Spinal cord (tissue), 10 donors: ENCODE results near the gene WDR91. TPM values are rescaled to one million over a fixed set of nuclear protein-coding genes. Genes with fewer than 3 reads are reported as not detected.

ENCODE experiments used
- DNase-seq, 6 donors: peaks; one replicate each; pipeline versions ENCODE4 v3.0.0 to v3.0.0-alpha.2; 2013 to 2015; ENCODE audit warnings: low spot score in 6 of 6, low read depth in 4 of 6
- H3K27ac ChIP-seq: one replicate; pipeline ENCODE4 v1.5.1; 2013; ENCODE audit warnings: low read depth, low read length, control low read depth
- H3K27me3 ChIP-seq: one replicate; pipeline ENCODE4 v1.6.1; 2013; ENCODE audit warnings: low read length; ENCODE audit not compliant: control insufficient read depth, insufficient read depth
- H3K36me3 ChIP-seq: one replicate; pipeline ENCODE4 v1.6.1; 2013; ENCODE audit warnings: low read length; ENCODE audit not compliant: control insufficient read depth, insufficient read depth
- H3K4me1 ChIP-seq: one replicate; pipeline ENCODE4 v1.6.1; 2013; ENCODE audit warnings: low read length; ENCODE audit not compliant: control insufficient read depth, insufficient read depth
- H3K4me3 ChIP-seq: one replicate; pipeline ENCODE4 v1.5.1; 2013; ENCODE audit warnings: low read depth, low read length, control low read depth
- H3K9me3 ChIP-seq: one replicate; pipeline ENCODE4 v1.6.1; 2013; ENCODE audit warnings: low read length; ENCODE audit not compliant: control insufficient read depth, insufficient read depth
- WGBS: methylation state at CpG from one replicate; pipeline ENCODE4 v1.1.5; 2013; ENCODE audit warnings: missing lambda C conversion rate; ENCODE audit not compliant: insufficient coverage; 5-methylcytosine and 5-hydroxymethylcytosine counted together
- polyA plus RNA-seq, 2 donors: library from polyadenylated mRNA; unstranded; fragments of 120-200 nt; gene quantifications; one replicate each; pipeline ENCODE4 v1.2.1, GENCODE V29; 2013; ENCODE audit not compliant: insufficient read length in 2 of 2
- total RNA-seq, 2 donors: library from RNA; depleted of rRNA in 1 of 2; stranded (reverse); fragments of 120-200 nt in 1 of 2; fragments of >200 nt in 1 of 2; gene quantifications; one replicate each; pipeline versions ENCODE4 v1.2.3 to v1.2.4, GENCODE V29; 2013 to 2014
- donor health status: healthy.

WDR91 gene
- total and polyA plus RNA-seq, 4 donors: 11.8 to 27.4 (median 19.8) TPM

- WGBS: 97% methylated on average over 22 of the region's 22 CpGs
These were observed 36.6 kb upstream of the WDR91 start for GRCh38 chr7:135247746-135248471.

DNA sequence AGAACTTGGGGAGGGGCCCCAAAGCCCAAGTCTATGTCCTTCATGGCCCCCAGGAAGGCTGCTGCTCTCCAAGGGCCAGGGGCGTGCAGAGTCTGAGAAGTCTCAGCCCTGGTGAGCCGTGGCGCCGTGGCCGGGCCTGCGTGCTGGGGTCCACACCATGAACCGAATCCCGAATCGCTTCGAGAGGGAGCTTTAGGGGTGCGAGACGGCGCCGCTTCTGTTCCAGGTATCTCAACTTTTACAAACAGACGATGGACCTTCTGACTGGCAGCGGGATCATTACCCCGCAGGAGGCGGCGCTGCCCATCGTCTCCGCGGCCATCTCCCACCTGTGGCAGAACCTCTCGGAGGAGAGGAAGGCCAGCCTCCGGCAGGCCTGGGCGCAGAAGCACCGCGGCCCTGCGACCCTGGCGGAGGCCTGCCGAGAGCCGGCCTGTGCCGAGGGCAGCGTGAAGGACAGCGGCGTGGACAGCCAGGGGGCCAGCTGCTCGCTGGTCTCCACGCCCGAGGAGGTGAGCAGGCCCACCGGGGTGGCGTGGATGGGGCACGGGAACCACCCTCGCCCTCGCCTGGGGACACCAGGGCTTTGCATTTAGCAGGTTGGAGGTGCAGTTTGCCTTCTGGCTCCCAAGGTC is 35.0 kb upstream of the WDR91 start:
- H3K9me3 ChIP-seq: no peaks in the 10 kb centered on the region
- H3K36me3 ChIP-seq: no peaks in the 10 kb centered on the region
- H3K4me1 ChIP-seq: no peaks in the 10 kb centered on the region
- 97% methylated on average over 41 of the region's 43 CpGs for WGBS
- H3K27ac ChIP-seq: no peak overlapping the region
- no peak overlapping the region for H3K4me3 ChIP-seq
- no peak for DNase-seq
- H3K27me3 ChIP-seq: no peaks in the 10 kb centered on the region

More at GRCh38 chr7:135247746-135248471, 36.6 kb upstream of the WDR91 start:
- Histone ChIP-seq H3K36me3 (no peaks in the 10 kb centered on the region), H3K27me3 (no peaks in the 10 kb centered on the region), H3K4me1 (no peaks in the 10 kb centered on the region), H3K9me3 (no peaks in the 10 kb centered on the region), H3K4me3 (no peak overlapping the region), H3K27ac (no peak overlapping the region)
- DNase-seq: no peak

DNA sequence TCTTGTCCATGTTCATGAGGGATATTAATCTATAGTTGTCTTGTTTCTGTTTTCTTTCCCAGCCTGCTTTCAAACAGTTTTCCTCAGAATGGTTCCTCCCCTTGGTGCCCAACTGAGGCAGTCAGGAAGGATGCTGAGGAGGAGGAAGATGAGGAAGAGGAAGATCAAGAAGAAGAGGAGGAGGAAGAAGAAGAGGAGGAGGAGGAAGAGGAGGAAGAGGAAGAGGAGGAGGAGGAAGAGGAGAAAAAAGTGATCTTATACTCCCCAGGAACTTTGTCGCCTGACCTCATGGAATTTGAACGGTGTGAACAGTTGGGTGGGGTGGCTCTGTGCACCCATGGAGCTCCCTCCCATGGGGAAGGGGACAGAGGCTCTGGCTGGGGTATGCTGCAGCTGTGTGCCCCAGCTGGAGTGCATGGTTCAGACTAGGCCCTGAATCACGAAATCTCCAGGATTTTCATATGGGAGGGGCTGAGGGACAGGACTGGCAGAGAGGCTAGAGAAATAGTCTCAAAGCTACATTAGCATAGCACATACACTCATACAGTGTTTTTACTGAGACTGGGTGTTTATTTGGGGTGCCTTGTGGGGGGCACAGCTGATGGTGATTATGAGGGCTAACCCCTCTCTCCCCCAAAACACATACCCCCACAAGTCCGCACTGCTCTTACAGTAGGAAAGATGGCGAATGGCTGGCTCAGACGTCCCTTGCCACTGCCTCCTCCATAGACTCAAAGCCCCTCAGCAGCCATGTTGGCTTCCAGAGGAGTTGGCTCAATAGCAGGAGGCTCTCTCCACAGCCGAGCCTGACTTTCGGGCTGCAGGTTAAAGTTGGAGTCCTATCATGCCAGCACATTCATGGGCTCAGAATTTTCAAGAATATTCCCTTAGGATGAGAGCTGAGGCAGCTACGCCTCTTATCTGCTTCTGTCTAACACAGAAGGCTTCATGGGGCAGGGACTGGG is 34.2 kb upstream of the WDR91 start:
- H3K4me1 ChIP-seq: no peaks in the 10 kb centered on the region
- H3K36me3 ChIP-seq: no peaks in the 10 kb centered on the region
- no peak overlapping the region for H3K27ac ChIP-seq
- no peak overlapping the region for H3K4me3 ChIP-seq
- DNase-seq: no peak
- H3K9me3 ChIP-seq: no peaks in the 10 kb centered on the region
- no peaks in the 10 kb centered on the region for H3K27me3 ChIP-seq
- 95% methylated on average over 8 of the region's 9 CpGs for WGBS

- 59% methylated on average over 4 of the region's 5 CpGs for WGBS
- H3K4me3 ChIP-seq: no peak overlapping the region
- DNase-seq: no peak
- no peak overlapping the region for H3K27ac ChIP-seq
- H3K27me3 ChIP-seq: no peaks in the 10 kb centered on the region
- H3K4me1 ChIP-seq: no peaks in the 10 kb centered on the region
- no peaks in the 10 kb centered on the region for H3K36me3 ChIP-seq
- H3K9me3 ChIP-seq: no peaks in the 10 kb centered on the region
These were observed 30.9 kb upstream of the WDR91 start for GRCh38 chr7:135242096-135242684.

DNA sequence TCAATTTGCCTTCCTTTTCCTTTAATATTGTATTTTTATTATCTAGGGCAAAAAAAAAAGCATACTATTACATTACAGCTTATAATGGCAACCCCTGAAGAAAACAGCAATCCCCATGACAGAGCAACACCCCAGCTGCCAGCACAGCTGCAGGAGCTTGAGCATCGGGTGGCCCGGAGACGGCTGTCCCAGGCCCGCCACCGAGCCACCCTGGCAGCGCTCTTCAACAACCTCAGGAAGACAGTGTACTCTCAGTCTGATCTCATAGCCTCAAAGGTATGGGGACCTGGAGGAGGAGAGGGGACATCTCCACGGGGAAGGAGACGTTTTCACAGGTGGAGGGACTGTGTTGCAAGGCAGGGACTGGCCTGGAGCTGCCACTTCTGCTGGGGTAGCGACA is 29.1 kb upstream of the WDR91 start:
- no peak for DNase-seq
- H3K27ac ChIP-seq: no peak overlapping the region
- H3K27me3 ChIP-seq: no peaks in the 10 kb centered on the region
- 93% methylated on average over 5 of the region's 9 CpGs for WGBS
- no peaks in the 10 kb centered on the region for H3K36me3 ChIP-seq
- H3K9me3 ChIP-seq: no peaks in the 10 kb centered on the region
- no peaks in the 10 kb centered on the region for H3K4me1 ChIP-seq
- H3K4me3 ChIP-seq: no peak overlapping the region

GRCh38 chr7:135239263-135239662 is 27.9 kb upstream of the WDR91 start:
- no peaks in the 10 kb centered on the region for H3K9me3 ChIP-seq
- WGBS: 92% methylated on average over 7 of the region's 7 CpGs
- DNase-seq: no peak
- H3K36me3 ChIP-seq: no peaks in the 10 kb centered on the region
- H3K4me1 ChIP-seq: no peaks in the 10 kb centered on the region
- no peaks in the 10 kb centered on the region for H3K27me3 ChIP-seq
- H3K4me3 ChIP-seq: no peak overlapping the region
- H3K27ac ChIP-seq: no peak overlapping the region

- no peak overlapping the region for H3K27ac ChIP-seq
- H3K9me3 ChIP-seq: no peaks in the 10 kb centered on the region
- no peaks in the 10 kb centered on the region for H3K36me3 ChIP-seq
- no peak for DNase-seq
- no peak overlapping the region for H3K4me3 ChIP-seq
- H3K27me3 ChIP-seq: no peaks in the 10 kb centered on the region
- no peaks in the 10 kb centered on the region for H3K4me1 ChIP-seq
- 92% methylated on average over 9 of the region's 11 CpGs for WGBS
These were observed 26.9 kb upstream of the WDR91 start for GRCh38 chr7:135238112-135238744.

GRCh38 chr7:135236727-135237126 is 25.4 kb upstream of the WDR91 start:
- 83% methylated on average over 2 of the region's 2 CpGs for WGBS
- no peaks in the 10 kb centered on the region for H3K27me3 ChIP-seq
- H3K27ac ChIP-seq: no peak overlapping the region
- no peaks in the 10 kb centered on the region for H3K9me3 ChIP-seq
- no peaks in the 10 kb centered on the region for H3K36me3 ChIP-seq
- H3K4me1 ChIP-seq: no peaks in the 10 kb centered on the region
- DNase-seq: no peak
- H3K4me3 ChIP-seq: no peak overlapping the region

GRCh38 chr7:135235841-135236240 is 24.5 kb upstream of the WDR91 start:
- H3K27ac ChIP-seq: no peak overlapping the region
- H3K4me1 ChIP-seq: no peaks in the 10 kb centered on the region
- H3K27me3 ChIP-seq: no peaks in the 10 kb centered on the region
- H3K9me3 ChIP-seq: no peaks in the 10 kb centered on the region
- 93% methylated on average over 2 of the region's 5 CpGs for WGBS
- no peaks in the 10 kb centered on the region for H3K36me3 ChIP-seq
- no peak for DNase-seq
- H3K4me3 ChIP-seq: no peak overlapping the region
